ENCODE measurements around the gene TBC1D22A. TPM values are rescaled to one million over a fixed set of nuclear protein-coding genes. Genes with fewer than 3 reads are reported as not detected.

Gene TBC1D22A
- total RNA-seq, 2 experiments from 2014 or later = 38.5 to 41.0 TPM

DNA sequence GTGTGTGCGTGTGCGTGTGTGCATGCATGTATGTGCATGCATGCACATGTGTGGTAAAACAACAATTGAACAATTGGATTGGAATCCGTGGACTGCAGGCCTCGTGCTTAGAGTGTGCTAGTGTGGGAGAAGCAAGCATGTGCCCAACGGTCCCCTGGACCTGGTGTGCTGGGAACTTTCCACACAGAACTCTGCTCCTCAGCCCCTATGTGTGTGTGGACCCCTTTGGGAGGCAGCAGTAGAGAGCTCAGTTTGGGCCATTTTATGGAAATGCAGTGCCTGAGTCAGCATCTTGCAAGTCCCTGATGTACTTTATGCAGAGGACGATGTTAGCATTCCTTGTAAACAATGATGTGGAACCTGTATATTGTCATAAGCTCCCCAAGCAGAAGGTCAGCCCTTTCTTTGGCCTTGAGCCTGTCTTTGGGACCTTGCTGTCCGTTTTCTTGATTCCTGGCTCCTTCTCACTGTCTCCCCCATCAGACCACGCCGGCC, 167.3 kb downstream of the TBC1D22A start:
- DNase-seq = no peak
- Mint-ChIP-seq H3K27ac (no peak overlapping the region), H3K36me3 (ENCODE audit: low read depth) (peaks cover 4% of the 10 kb centered on the region), H3K4me3 (no peak overlapping the region), H3K4me1 (peaks cover 18% of the 10 kb centered on the region), H3K27me3 (no peaks in the 10 kb centered on the region), H3K9me3 (no peaks in the 10 kb centered on the region)
- ChIA-PET POLR2A (no interaction called here), CTCF (no interaction called here)

DNA sequence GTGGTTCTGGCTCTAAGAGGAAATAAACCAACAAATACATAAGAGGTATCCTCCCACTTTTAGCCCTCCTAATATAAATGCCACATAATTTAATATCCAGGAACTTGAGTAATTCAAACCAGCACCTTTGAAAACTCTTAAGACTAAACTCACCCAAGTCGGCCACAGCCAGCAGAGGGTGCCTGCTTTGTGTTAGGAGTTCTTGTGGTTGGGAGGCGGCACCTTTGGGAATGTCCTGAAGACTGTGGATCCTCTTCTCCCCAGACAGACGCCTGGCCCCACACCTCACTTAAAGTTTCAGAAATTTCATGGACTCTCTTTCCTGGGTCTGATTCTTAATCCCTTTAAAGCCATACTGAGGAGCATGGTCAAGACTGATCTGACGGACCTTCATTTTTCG, 169.0 kb downstream of the TBC1D22A start:
- peaks cover 4% of the 10 kb centered on the region for H3K36me3 Mint-ChIP-seq (ENCODE audit: low read depth)
- no peaks in the 10 kb centered on the region for H3K9me3 Mint-ChIP-seq
- ChIA-PET POLR2A (no interaction called here), CTCF (no interaction called here)
- peaks cover 25% of the 10 kb centered on the region for H3K4me1 Mint-ChIP-seq
- H3K4me3 Mint-ChIP-seq = no peak overlapping the region
- no peak overlapping the region for H3K27ac Mint-ChIP-seq
- no peaks in the 10 kb centered on the region for H3K27me3 Mint-ChIP-seq
- no peak for DNase-seq

DNA sequence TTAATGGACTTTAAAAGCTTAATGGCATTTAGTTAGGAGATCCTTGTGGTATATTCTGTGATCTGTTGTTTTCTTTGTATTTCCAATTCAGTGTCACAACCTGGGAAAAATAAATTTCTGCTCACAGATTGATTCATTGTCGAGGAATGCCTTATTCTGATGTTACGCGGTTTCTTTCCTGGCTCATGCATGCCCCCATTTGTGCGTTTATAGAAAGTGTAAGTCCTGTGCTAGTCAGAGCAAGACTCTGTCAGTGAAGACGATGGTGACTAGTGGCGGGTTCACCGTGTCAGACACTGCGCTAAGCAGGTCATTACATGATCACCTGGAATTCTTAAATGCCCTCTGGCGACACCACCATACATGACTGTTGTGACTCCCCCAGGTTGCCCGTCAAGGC, 169.4 kb downstream of the TBC1D22A start:
- Mint-ChIP-seq H3K4me1 (peaks cover 25% of the 10 kb centered on the region), H3K36me3 (ENCODE audit: low read depth) (peaks cover 4% of the 10 kb centered on the region), H3K27me3 (no peaks in the 10 kb centered on the region), H3K9me3 (no peaks in the 10 kb centered on the region), H3K27ac (no peak overlapping the region), H3K4me3 (no peak overlapping the region)
- CTCF ChIA-PET = no interaction called here
- POLR2A ChIA-PET = no interaction called here
- DNase-seq = no peak

DNA sequence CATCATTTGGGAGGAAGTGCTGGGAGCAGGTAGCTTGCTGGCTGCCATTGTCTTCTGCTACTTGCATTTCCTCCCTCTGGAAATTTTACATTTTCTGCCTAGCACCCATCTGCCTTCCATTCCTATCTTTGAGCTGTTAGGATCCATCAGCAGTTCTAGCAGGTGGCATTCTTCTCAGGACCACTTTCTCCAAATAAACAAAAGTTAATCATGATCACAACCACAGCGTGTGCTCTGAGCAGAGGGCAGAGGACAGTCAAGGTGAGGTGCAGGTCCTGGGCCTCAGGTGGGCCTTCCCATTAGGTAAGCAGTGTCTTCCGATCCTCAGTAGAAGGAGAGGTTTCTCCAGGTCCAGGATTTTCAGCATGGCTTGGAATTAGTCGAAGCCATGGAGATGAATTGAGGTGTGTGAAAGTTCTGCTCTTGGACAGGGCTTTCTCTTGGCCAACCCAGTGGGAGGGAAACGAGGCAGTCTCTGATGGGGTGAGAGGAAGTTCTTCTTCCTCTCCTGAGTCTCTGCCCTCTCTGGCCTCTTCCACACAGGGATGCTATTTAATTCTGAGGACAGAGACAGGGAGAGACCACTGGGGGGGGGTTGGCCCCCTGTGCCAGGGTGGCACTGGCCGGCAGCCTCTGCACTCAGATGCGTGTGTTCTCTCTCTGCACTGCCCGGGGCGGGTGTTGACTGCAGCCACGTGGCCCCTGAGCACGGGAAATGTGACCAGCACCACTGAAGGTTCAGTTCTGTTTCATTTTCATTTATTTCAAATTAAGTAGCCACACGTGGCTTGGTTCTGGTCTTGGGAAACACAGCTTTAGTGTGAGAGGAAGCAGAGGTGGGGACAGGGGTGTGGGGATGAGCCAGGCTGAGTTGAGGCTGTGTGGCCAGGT, 170.8 kb downstream of the TBC1D22A start:
- Mint-ChIP-seq H3K27me3 (no peaks in the 10 kb centered on the region), H3K4me3 (no peak overlapping the region), H3K4me1 (peaks cover 25% of the 10 kb centered on the region), H3K36me3 (ENCODE audit: low read depth) (peaks cover 4% of the 10 kb centered on the region), H3K9me3 (no peaks in the 10 kb centered on the region), H3K27ac (no peak overlapping the region)
- ChIA-PET POLR2A (no interaction called here), CTCF (interaction anchor here (1.1 kb wide), 1 partner anchor 134 kb away, joined by 3 read pairs; no protein-coding TSS in a partner anchor)
- DNase-seq = no peak

DNA sequence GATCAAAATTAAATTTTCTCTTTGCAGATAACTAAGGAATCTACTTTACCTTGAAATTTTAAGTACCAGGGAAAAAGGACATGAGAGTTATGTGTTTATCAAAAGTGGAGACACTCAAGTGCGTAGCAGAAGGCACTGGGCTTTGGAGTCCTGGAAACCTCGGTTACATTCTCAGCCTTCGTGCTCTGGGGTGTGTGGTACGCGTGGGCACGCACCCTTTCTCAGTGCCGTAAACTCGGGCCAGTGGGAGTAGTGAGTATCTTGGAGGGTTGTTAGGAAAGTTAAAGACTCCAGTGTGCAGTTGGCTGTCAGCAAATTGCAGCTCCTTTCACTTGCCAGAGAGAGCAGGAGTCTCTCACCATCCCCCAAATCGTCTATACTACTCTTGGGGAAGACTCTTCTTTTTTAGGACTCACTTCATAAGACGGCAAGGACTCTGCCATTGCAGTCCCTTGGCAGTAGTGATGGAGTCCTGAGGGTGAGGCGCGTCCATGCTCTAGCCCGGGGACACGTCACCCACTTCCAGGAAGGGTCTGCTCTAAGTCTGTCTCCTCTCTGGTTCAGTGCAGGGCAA, 171.8 kb downstream of the TBC1D22A start:
- H3K9me3 Mint-ChIP-seq = no peaks in the 10 kb centered on the region
- no peak overlapping the region for H3K4me3 Mint-ChIP-seq
- ChIA-PET CTCF (no interaction called here), POLR2A (no interaction called here)
- H3K27me3 Mint-ChIP-seq = no peaks in the 10 kb centered on the region
- DNase-seq = no peak
- H3K27ac Mint-ChIP-seq = no peak overlapping the region
- H3K4me1 Mint-ChIP-seq = peaks cover 25% of the 10 kb centered on the region
- peaks cover 4% of the 10 kb centered on the region for H3K36me3 Mint-ChIP-seq (ENCODE audit: low read depth)

DNA sequence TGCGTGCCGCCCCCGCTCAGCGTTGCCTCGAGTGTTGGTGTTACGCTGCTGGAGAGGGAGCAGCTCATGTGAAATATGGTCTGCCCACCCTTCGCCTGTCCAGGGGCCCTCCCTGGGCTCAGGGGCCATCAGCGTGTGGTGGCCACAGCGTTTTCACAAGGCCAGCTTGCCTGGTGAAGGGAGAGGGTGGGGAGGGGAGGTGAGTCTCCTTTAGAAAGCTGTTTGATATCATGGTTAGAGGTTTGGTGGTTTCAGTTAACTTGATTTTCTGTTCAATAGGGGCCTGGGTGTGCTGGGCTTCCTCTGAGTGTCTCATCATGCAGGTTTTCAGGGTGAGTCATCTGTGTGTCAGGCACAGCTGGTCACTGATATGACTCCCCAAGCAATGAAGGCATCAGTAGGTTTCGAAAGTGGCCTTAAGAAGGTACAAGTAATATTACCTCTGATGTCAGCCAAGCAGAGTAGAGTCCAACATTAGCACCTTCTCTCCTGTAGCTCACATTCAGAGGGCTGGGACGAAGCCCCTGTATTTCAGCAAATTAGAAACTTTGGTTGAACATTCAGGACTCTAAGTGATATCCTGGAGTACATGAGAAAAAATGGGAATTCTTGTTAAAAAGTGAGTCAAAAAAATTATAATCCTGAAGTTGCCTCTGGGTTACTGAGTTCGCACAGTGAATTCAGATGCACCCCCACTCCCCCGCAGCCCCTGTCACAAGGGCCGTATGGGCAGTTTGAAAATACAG, 172.5 kb downstream of the TBC1D22A start:
- Mint-ChIP-seq H3K9me3 (no peaks in the 10 kb centered on the region), H3K27ac (no peak overlapping the region), H3K27me3 (no peaks in the 10 kb centered on the region), H3K36me3 (ENCODE audit: low read depth) (peaks cover 4% of the 10 kb centered on the region), H3K4me1 (peaks cover 25% of the 10 kb centered on the region), H3K4me3 (no peak overlapping the region)
- no peak for DNase-seq
- ChIA-PET POLR2A (no interaction called here), CTCF (no interaction called here)

DNA sequence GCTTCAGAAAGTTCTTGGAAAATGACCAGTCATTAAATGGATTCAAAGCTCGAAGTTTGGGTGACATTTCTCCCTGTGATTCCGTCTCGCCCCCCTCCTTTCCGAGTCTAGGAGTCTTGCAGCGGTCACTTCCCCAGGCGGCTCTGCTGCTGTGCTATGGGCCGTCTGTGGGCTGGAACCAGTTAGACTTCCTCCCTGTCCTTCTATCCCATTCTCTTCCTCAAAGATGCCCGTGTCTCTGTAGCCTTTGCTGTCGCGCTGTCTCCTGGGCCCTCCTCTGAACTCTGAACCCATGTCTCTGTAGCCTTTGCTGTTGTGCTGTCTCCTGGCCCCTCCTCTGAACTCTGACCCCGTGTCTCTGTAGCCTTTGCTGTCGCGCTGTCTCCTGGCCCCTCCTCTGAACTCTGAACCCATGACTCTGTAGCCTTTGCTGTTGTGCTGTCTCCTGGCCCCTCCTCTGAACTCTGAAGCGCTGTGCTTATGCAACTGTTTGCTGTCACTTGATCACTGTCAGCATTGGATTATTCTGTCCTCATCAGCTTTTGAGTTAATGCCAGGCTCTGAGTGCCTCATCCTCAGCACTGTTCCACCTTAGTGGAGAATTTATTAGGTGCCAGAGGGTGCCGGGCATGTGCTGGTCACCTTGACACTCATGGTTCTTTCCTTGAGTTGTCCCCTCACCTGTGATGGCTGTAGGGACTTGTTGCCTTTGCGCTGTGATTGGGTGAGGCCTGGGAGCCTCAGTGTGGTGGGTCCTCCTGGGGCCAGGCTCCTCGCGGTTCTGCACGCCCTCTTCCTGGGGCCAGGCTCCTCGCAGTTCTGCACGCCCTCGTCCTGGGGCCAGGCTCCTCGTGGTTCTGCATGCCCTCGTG, 173.3 kb downstream of the TBC1D22A start:
- no peaks in the 10 kb centered on the region for H3K27me3 Mint-ChIP-seq
- no peak overlapping the region for H3K27ac Mint-ChIP-seq
- POLR2A ChIA-PET = no interaction called here
- H3K36me3 Mint-ChIP-seq (ENCODE audit: low read depth) = peaks cover 3% of the 10 kb centered on the region
- no peaks in the 10 kb centered on the region for H3K9me3 Mint-ChIP-seq
- no peak for DNase-seq
- H3K4me1 Mint-ChIP-seq = peaks cover 25% of the 10 kb centered on the region
- no peak overlapping the region for H3K4me3 Mint-ChIP-seq
- CTCF ChIA-PET = no interaction called here

DNA sequence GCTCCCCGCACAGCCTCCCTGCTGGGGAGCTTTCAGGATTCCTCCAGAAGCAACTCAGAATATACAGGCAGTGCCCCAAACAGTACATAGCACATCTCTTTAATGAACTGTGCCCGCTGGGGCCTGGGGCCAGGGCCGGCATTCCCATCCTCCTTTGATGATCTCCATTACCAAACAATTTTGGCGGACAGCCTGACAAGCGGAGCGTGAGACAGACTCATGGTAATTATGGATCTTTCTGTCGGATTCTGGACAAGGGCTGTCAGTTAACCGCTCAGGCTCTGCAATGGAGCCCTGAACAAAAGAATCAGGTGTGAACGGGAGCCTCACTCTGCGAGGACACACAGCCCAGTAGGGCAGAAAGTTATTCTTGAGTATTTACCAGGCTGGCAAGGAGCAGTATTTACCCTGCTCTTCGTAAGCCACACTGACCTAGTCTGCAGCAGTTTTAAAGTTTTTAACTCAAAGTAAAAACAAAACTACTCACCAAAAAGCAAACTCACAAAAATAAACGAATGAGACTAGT, 174.0 kb downstream of the TBC1D22A start:
- Mint-ChIP-seq H3K36me3 (ENCODE audit: low read depth) (no peaks in the 10 kb centered on the region), H3K4me1 (peaks cover 25% of the 10 kb centered on the region), H3K27ac (no peak overlapping the region), H3K9me3 (no peaks in the 10 kb centered on the region), H3K4me3 (no peak overlapping the region), H3K27me3 (no peaks in the 10 kb centered on the region)
- POLR2A ChIA-PET = no interaction called here
- no peak for DNase-seq
- CTCF ChIA-PET = interaction anchor here (1.4 kb wide), 1 partner anchor 138 kb away, joined by 3 read pairs; no protein-coding TSS in a partner anchor

DNA sequence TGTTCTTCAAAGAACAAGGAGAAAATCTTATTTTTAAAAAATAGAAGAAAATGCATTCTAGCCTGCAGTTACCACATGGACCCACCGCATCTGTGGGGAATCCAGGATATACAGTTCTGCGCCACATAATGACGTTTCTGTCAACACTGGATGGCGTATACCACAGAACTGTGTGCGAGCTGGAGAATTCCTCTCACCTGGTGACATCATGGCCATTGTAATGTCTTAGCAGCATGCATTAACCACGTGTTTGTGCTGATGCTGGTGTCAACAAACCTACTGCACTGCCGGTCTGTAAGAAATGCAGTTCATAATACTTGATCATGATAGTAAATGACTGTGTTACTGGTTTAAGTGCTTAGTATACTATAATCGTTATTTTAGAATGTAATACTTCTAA, 174.7 kb downstream of the TBC1D22A start:
- no peaks in the 10 kb centered on the region for H3K36me3 Mint-ChIP-seq (ENCODE audit: low read depth)
- H3K4me1 Mint-ChIP-seq = peaks cover 25% of the 10 kb centered on the region
- H3K4me3 Mint-ChIP-seq = no peak overlapping the region
- CTCF ChIA-PET = interaction anchor here (1.4 kb wide), 1 partner anchor 138 kb away, joined by 3 read pairs; no protein-coding TSS in a partner anchor
- H3K27ac Mint-ChIP-seq = no peak overlapping the region
- H3K27me3 Mint-ChIP-seq = no peaks in the 10 kb centered on the region
- POLR2A ChIA-PET = no interaction called here
- H3K9me3 Mint-ChIP-seq = no peaks in the 10 kb centered on the region
- DNase-seq = no peak

DNA sequence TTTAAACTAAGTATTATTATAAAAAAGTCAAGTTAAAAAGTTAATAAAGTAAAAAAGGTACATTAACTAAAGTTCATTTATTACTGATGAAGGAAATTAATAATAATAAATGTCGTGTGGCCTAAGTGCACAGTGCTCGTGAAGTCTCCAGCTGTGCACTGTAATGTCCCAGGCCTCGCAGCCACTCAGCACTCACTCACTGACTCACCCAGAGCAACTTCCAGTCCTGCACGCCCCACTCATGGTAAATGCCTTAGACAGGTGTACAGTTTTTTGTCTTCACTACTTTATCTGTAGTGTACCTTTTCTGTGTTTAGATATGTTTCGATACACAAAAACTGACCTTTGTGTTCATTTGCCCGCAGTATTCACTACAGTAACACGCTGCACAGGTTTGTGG, 175.5 kb downstream of the TBC1D22A start:
- CTCF ChIA-PET = no interaction called here

DNA sequence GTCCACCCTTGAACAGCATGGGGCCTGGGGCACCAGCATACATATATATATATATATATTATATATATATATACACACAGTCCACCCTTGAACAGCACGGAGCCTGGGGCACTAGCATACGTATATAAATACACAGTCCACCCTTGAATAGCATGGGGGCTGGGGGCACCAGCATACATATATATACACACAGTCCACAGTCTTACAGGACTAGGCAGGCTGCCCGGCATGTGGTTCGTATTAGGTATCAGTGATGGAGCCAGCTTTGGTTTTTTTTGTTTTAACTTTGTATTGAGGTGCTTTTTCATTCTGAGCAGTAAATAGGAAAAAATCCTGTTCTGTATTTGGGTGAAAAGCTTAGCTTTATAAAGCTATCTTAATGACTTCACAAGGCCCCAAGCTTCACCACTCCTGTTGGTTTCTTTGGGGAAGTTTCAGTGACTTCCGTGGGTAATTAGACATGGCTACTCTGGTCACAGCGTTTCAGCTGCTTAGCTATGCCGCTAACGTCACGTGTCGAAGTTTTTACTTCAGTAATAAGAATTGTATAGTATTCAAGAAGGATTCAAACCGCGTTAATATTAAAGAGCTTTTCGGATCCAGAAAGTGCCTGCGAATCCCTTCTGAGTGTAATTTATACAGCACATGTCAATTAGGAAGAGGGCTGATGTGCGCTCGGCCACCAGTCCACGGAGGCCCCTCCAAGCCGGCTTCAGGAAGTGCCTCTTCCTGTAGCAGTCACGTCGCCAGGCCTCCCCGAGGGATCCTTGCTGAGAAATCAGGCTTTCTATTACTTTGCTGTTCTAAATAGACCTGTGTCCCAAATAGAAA, 179.7 kb downstream of the TBC1D22A start:
- no peak for DNase-seq
- no peaks in the 10 kb centered on the region for H3K36me3 Mint-ChIP-seq (ENCODE audit: low read depth)
- H3K4me3 Mint-ChIP-seq = no peak overlapping the region
- H3K9me3 Mint-ChIP-seq = no peaks in the 10 kb centered on the region
- no peak overlapping the region for H3K27ac Mint-ChIP-seq
- no peaks in the 10 kb centered on the region for H3K27me3 Mint-ChIP-seq
- POLR2A ChIA-PET = no interaction called here
- no peaks in the 10 kb centered on the region for H3K4me1 Mint-ChIP-seq
- CTCF ChIA-PET = no interaction called here

More for the DNA sequence above, 175.5 kb downstream of the TBC1D22A start:
- Mint-ChIP-seq H3K9me3 (no peaks in the 10 kb centered on the region), H3K27me3 (no peaks in the 10 kb centered on the region), H3K4me1 (peaks cover 24% of the 10 kb centered on the region), H3K36me3 (ENCODE audit: low read depth) (no peaks in the 10 kb centered on the region), H3K4me3 (no peak overlapping the region), H3K27ac (no peak overlapping the region)
- POLR2A ChIA-PET = no interaction called here
- no peak for DNase-seq
